ENCODE measurements around the gene SELENOM. TPM values are rescaled to one million over a fixed set of nuclear protein-coding genes. Genes with fewer than 3 reads are reported as not detected.

Gene SELENOM
- total RNA-seq, 1 experiment from 2014 or later = 2.0 TPM

DNA sequence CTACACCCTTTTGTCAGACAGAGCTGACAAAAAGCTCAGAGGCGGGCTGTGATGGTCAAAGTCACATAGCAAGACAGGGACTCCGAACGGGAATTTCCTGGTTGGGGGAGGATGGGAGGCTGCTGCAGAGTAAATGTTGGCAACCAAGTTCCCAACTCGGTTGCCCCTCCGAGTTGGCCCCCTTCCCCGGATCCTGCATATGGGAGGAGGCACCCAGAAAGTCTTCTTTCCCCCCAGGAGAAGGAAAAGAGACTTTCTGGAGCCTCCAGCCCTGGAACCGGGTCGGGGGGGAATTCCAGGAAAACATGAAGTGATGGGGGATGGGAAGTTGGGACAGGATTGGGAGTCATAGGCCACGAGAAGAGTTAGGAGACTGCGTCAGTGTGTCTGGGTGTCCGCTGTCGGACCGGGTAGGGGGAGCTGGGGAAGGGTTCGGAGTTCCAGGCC is 614 bp downstream of the SELENOM start:
- peaks cover 7% of the 10 kb centered on the region for H3K4me1 Mint-ChIP-seq (ENCODE audit: low read depth, unreplicated experiment)
- Histone ChIP-seq H3K9me3 (no peaks in the 10 kb centered on the region), H3K36me3 (ENCODE audit: control insufficient read depth, insufficient read depth, low read length) (no peaks in the 10 kb centered on the region), H3K4me3 (ENCODE audit: low read depth, low read length) (no peak overlapping the region), H3K4me1 (no peaks in the 10 kb centered on the region), H3K27me3 (replicated peaks; ENCODE audit: control insufficient read depth, insufficient read depth, low read length) (no peaks in the 10 kb centered on the region)
- no peaks in the 10 kb centered on the region for H3K9me3 Mint-ChIP-seq (ENCODE audit: unreplicated experiment)
- TF ChIP-seq, protein P1, sequence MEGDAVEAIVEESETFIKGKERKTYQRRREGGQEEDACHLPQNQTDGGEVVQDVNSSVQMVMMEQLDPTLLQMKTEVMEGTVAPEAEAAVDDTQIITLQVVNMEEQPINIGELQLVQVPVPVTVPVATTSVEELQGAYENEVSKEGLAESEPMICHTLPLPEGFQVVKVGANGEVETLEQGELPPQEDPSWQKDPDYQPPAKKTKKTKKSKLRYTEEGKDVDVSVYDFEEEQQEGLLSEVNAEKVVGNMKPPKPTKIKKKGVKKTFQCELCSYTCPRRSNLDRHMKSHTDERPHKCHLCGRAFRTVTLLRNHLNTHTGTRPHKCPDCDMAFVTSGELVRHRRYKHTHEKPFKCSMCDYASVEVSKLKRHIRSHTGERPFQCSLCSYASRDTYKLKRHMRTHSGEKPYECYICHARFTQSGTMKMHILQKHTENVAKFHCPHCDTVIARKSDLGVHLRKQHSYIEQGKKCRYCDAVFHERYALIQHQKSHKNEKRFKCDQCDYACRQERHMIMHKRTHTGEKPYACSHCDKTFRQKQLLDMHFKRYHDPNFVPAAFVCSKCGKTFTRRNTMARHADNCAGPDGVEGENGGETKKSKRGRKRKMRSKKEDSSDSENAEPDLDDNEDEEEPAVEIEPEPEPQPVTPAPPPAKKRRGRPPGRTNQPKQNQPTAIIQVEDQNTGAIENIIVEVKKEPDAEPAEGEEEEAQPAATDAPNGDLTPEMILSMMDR (IDR thresholded peaks at IDR 0.05; ENCODE audit: insufficient read depth in 1 of 2, low read depth in 1 of 2, low read length in 1 of 2, severe bottlenecking in 1 of 2, unreplicated experiment in 1 of 2) = no peak
- BruUV-seq (replicated peaks) = no TSS peak
- H3K36me3 Mint-ChIP-seq (ENCODE audit: insufficient read depth, unreplicated experiment) = peaks cover 6% of the 10 kb centered on the region
- intact Hi-C loops (cut with micrococcal nuclease; ENCODE audit: unreplicated experiment) = loop anchor here (1.0 kb wide), 1 partner anchor 43 kb away; no protein-coding TSS in a partner anchor
- ChIA-PET CTCF (interaction anchor here (0.8 to 2.5 kb wide), 3 partner anchors 28 to 142 kb away, joined by 4 to 10 read pairs (median 6); no protein-coding TSS in a partner anchor), POLR2A (interaction anchor here (0.7 kb wide), 1 partner anchor 138 kb away, joined by 3 read pairs; the partner anchor contains the start of genes MORC2 and TUG1)
- peak overlapping the region; percentile 49 for H3K27ac Mint-ChIP-seq (ENCODE audit: unreplicated experiment)
- peak overlapping the region; percentile 54 for H3K4me3 Mint-ChIP-seq (ENCODE audit: unreplicated experiment)
- H3K27me3 Mint-ChIP-seq (ENCODE audit: insufficient read depth, unreplicated experiment) = no peaks in the 10 kb centered on the region
- no peak for DNase-seq

DNA sequence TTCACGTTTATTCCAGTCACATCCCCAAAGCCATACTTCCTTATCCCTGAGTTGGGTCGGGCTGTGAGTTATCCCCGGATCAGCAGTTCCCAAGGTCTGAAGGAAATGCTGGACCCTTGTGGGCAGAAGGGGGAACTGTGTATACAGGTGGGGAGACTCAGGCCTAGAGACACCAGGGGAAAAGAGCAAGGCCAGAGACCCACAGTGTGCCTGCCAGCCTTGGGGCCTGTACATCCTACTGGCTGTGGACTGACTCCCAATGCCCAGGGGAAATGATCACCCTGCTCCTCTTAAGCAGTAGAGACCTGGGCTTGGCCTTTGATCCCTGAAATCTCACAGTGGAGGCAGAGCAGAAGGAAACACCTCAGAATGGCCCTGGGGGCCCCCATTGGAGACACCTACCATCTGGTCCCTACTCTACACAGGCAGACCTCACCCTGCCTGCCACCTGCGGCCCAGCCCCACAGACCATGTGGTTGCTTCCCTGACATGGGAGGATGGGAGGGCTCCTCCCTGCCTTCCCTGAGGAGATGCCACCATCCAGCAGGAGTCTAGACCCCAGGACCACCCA is 1.3 kb downstream of the SELENOM start:
- H3K9me3 ChIP-seq = no peaks in the 10 kb centered on the region
- H3K27ac Mint-ChIP-seq (ENCODE audit: unreplicated experiment) = no peak overlapping the region
- H3K36me3 ChIP-seq (ENCODE audit: control insufficient read depth, insufficient read depth, low read length) = no peaks in the 10 kb centered on the region
- no peaks in the 10 kb centered on the region for H3K27me3 Mint-ChIP-seq (ENCODE audit: insufficient read depth, unreplicated experiment)
- peaks cover 7% of the 10 kb centered on the region for H3K4me1 Mint-ChIP-seq (ENCODE audit: low read depth, unreplicated experiment)
- DNase-seq = no peak
- BruUV-seq (replicated peaks) = no TSS peak
- no peak overlapping the region for H3K4me3 Mint-ChIP-seq (ENCODE audit: unreplicated experiment)
- TF ChIP-seq, protein P1 (IDR thresholded peaks at IDR 0.05; ENCODE audit: insufficient read depth in 1 of 2, low read depth in 1 of 2, low read length in 1 of 2, severe bottlenecking in 1 of 2, unreplicated experiment in 1 of 2) = no peak
- H3K4me1 ChIP-seq = no peaks in the 10 kb centered on the region
- no peaks in the 10 kb centered on the region for H3K9me3 Mint-ChIP-seq (ENCODE audit: unreplicated experiment)
- peaks cover 6% of the 10 kb centered on the region for H3K36me3 Mint-ChIP-seq (ENCODE audit: insufficient read depth, unreplicated experiment)
- intact Hi-C loops (cut with micrococcal nuclease; ENCODE audit: unreplicated experiment) = no loop called here
- H3K27me3 ChIP-seq (replicated peaks; ENCODE audit: control insufficient read depth, insufficient read depth, low read length) = no peaks in the 10 kb centered on the region
- ChIA-PET POLR2A (no interaction called here), CTCF (interaction anchor here (1.4 to 2.5 kb wide), 2 partner anchors 27 to 43 kb away, joined by 6 to 10 read pairs; no protein-coding TSS in a partner anchor)
- H3K4me3 ChIP-seq (ENCODE audit: low read depth, low read length) = no peak overlapping the region

DNA sequence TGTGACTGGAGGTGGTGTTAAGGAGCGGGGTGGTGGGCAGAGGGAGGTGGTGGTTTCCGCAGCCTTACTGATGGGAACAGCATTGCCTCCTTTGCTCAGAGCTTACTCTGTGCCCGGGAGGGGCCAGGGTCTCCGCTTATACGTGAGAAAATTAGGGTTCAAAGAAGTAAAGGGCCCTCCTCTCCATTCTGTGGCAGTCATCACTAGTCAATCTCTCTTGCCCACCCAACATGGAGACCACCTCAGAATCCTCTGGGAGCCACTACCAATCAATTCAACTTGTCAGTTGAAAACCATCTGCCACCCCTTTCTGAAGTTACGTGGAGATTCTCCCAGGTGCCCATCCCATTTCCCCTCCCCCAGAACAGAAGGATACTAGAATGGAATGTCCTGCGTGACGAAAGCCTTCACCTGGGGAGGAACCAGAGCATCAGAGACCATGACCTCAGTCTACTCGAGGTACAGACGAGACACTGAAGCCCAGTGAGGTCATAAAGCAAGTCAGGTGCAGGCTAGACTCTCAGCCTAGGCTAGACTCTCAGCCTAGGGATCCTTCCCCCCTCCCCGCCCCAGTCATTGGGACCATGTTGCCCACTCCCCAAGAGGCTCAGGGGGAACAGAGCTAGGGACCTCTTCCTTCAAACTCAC is 2.0 kb downstream of the SELENOM start:
- no peaks in the 10 kb centered on the region for H3K36me3 ChIP-seq (ENCODE audit: control insufficient read depth, insufficient read depth, low read length)
- ChIA-PET POLR2A (no interaction called here), CTCF (no interaction called here)
- TF ChIP-seq, protein P1 (IDR thresholded peaks at IDR 0.05; ENCODE audit: insufficient read depth in 1 of 2, low read depth in 1 of 2, low read length in 1 of 2, severe bottlenecking in 1 of 2, unreplicated experiment in 1 of 2) = no peak
- no peaks in the 10 kb centered on the region for H3K4me1 ChIP-seq
- no TSS peak for BruUV-seq (replicated peaks)
- H3K4me1 Mint-ChIP-seq (ENCODE audit: low read depth, unreplicated experiment) = peaks cover 7% of the 10 kb centered on the region
- intact Hi-C loops (cut with micrococcal nuclease; ENCODE audit: unreplicated experiment) = no loop called here
- H3K4me3 Mint-ChIP-seq (ENCODE audit: unreplicated experiment) = no peak overlapping the region
- H3K27me3 ChIP-seq (replicated peaks; ENCODE audit: control insufficient read depth, insufficient read depth, low read length) = no peaks in the 10 kb centered on the region
- no peaks in the 10 kb centered on the region for H3K27me3 Mint-ChIP-seq (ENCODE audit: insufficient read depth, unreplicated experiment)
- no peak overlapping the region for H3K4me3 ChIP-seq (ENCODE audit: low read depth, low read length)
- no peaks in the 10 kb centered on the region for H3K9me3 ChIP-seq
- peaks cover 6% of the 10 kb centered on the region for H3K36me3 Mint-ChIP-seq (ENCODE audit: insufficient read depth, unreplicated experiment)
- no peak overlapping the region for H3K27ac Mint-ChIP-seq (ENCODE audit: unreplicated experiment)
- no peaks in the 10 kb centered on the region for H3K9me3 Mint-ChIP-seq (ENCODE audit: unreplicated experiment)
- no peak for DNase-seq
